ENCODE data around the gene DEFB124.
"Not testable (repeated sequence)": the region's sequence is repeated elsewhere in the genome, so short reads cannot be mapped to it uniquely, and the experiment has no call there.

The DEFB124 gene

DNA sequence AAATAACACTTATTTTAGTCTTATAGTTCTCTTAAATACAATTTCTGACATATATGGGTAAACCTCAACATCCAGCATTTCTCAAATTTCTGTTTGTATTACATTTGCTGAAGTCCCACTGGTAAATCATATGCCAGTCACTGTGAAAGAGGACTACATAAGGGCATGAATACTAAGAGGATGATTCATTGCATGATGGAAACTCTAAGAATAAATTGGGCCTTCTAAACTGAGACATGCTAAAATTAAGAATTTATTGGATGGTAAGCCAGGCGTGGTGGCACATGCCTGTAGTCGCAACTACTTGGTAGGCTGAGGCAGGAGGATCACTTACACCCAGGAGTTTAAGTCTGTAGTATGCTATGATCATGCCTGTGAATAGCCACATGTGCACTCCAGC, 22.4 kb downstream of the DEFB124 start:
- DNase-seq (ENCODE audit: low spot score), result no peak
- TF ChIP-seq, protein P1, sequence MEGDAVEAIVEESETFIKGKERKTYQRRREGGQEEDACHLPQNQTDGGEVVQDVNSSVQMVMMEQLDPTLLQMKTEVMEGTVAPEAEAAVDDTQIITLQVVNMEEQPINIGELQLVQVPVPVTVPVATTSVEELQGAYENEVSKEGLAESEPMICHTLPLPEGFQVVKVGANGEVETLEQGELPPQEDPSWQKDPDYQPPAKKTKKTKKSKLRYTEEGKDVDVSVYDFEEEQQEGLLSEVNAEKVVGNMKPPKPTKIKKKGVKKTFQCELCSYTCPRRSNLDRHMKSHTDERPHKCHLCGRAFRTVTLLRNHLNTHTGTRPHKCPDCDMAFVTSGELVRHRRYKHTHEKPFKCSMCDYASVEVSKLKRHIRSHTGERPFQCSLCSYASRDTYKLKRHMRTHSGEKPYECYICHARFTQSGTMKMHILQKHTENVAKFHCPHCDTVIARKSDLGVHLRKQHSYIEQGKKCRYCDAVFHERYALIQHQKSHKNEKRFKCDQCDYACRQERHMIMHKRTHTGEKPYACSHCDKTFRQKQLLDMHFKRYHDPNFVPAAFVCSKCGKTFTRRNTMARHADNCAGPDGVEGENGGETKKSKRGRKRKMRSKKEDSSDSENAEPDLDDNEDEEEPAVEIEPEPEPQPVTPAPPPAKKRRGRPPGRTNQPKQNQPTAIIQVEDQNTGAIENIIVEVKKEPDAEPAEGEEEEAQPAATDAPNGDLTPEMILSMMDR (IDR thresholded peaks at IDR 0.05; ENCODE audit: extremely low read depth, insufficient read depth, missing control alignments), result no peak
- in situ Hi-C loops (cut with MboI; ENCODE audit: low pct_unique_long_range_greater_than_20kb, low sequenced_read_pairs, unreplicated experiment), result loop anchor here (10.0 kb wide), 1 partner anchor 52 kb away; no protein-coding TSS in a partner anchor

DNA sequence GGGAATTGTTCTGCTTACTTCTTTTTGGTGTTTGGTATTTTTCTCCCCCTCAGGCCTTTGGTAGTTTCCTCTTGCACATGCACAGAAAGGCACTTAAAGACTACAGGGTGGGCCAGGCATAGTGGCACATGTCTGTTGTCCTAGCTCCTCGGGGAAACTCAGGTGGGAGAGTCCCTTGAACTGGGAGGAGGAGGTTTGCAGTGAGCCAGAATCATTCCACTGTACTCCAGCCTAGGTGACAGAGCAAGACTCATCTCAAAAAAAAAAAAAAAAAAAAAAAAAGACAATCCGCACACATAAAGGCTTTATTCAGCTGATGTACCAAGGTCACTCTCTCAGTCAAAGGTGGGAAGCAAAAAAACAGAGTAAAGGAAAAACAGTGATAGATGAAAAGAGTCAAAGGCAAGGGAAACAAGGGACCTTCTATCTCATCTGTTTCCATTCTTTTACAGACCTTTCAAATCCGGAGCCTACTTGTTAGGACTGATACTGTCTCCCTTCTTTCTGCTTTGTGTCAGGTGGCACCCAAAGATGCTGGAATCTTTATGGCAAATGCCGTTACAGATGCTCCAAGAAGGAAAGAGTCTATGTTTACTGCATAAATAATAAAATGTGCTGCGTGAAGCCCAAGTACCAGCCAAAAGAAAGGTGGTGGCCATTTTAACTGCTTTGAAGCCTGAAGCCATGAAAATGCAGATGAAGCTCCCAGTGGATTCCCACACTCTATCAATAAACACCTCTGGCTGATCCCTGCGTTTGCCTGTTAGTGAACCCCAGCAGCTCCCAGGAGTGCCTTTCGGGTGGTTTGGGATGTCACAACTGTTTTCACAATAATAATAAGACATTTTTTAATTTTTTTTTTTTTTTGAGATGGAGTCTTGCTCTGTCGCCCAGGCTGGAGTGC, 25.2 kb downstream of the DEFB124 start:
- TF ChIP-seq, protein P1 (IDR thresholded peaks at IDR 0.05; ENCODE audit: extremely low read depth, insufficient read depth, missing control alignments), result no peak
- DNase-seq (ENCODE audit: low spot score), result no peak
- in situ Hi-C loops (cut with MboI; ENCODE audit: low pct_unique_long_range_greater_than_20kb, low sequenced_read_pairs, unreplicated experiment), result loop anchor here (10.0 kb wide), 1 partner anchor 55 kb away; no protein-coding TSS in a partner anchor

DNA sequence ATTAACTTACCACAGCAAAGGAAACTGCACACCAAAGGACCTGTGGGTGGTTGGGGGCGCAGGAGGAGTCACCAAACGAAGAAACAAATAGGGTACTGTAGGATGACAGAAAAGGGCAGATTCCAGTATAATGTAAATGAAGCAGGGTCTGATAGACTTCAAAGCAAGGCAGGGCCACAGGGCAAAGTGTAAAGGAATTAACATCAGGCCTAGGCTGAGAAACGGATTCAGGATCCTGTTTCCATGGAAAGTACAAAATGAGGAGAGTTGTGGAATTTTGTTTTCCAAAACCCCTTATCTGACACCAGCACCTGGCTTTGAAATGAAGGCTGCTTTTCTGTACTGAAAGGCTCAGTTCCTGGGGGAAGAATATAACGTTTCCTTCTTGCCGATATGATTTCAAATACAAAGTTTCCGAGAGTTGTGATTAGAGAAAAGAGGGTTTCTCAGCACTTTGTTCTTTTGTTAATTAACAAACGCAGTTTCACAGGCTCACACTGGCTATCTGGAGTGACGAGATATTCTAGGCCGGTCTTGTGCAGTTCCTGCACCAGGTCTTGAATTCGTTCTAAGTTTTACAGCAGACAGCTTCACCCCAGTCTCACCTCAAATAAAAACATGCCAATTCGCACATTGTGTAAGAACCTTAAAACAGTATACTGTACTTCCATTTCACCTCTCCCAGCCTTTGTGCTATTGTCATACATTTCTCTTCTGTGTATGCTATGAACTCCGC, 28.7 kb downstream of the DEFB124 start:
- no peak for DNase-seq (ENCODE audit: low spot score)
- in situ Hi-C loops (cut with MboI; ENCODE audit: low pct_unique_long_range_greater_than_20kb, low sequenced_read_pairs, unreplicated experiment), result no loop called here
- TF ChIP-seq, protein P1 (IDR thresholded peaks at IDR 0.05; ENCODE audit: extremely low read depth, insufficient read depth, missing control alignments), result no peak

DNA sequence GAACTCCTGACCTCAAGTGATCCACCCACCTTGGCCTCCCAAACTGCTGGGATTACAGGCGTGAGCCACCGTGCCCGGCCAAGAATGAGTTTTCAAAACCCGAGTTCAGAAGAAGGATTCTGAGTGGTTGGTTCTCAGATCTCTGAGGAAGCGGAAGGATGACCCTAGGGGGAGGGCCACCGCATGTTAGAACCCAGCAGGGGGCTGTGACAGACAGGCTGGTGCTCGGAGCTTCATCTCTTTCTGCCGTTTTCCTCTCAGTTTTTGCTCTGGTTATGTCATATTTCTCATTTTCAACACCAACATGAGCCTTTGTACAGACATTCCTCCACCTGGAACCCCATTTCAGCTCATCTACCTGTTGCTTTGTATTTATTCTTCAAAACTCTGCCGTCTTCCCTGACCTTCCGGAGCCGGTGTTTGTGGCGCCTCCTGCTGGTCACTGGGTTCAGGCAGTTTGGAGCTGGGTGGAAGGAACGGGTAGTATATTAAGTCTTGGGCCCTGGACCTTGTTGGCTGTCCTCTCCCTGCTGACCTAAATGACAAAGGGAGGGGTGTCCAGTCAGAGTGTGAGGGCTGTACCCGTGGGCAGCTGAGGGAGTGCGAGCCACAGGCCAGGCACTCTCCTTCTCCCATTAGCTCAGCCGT, 34.8 kb downstream of the DEFB124 start, which contains the start of gene DEFB123:
TSS of gene DEFB123 (plus strand) at position 621 of the 648 bp plus-strand sequence. CDS start 67 bp downstream, outside the sequence.
- TF ChIP-seq, protein P1 (IDR thresholded peaks at IDR 0.05; ENCODE audit: extremely low read depth, insufficient read depth, missing control alignments), result peak; percentile 40
- DNase-seq (ENCODE audit: low spot score), result no peak
- in situ Hi-C loops (cut with MboI; ENCODE audit: low pct_unique_long_range_greater_than_20kb, low sequenced_read_pairs, unreplicated experiment), result no loop called here

DNA sequence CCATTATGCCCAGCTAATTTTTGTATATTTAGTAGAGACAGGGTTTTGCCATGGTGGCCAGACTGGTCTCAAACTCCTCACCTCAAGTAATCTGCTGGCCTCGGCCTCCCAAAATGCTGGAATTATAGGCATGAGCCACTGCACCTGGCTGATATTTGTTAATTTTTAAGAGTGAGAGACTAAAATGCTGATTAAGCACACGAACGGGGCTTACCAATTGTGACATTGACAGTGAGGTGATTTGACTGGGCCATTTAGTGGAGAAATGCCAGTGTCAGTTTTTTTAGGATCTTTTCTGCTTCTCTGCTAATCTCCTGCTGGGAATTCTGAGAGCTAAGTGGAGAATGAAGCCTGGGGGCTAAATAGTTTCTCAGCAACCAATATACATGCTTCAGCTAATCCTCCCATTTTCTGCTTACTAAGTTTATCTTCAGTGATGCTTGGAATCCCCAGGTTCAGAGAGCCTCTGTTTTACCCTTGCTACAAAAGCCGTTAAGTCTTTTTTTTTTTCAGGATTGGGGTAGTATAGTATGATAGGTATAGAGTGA, 44.3 kb downstream of the DEFB124 start:
- no peak for DNase-seq (ENCODE audit: low spot score)
- TF ChIP-seq, protein P1 (IDR thresholded peaks at IDR 0.05; ENCODE audit: extremely low read depth, insufficient read depth, missing control alignments), result no peak
- in situ Hi-C loops (cut with MboI; ENCODE audit: low pct_unique_long_range_greater_than_20kb, low sequenced_read_pairs, unreplicated experiment), result no loop called here

DNA sequence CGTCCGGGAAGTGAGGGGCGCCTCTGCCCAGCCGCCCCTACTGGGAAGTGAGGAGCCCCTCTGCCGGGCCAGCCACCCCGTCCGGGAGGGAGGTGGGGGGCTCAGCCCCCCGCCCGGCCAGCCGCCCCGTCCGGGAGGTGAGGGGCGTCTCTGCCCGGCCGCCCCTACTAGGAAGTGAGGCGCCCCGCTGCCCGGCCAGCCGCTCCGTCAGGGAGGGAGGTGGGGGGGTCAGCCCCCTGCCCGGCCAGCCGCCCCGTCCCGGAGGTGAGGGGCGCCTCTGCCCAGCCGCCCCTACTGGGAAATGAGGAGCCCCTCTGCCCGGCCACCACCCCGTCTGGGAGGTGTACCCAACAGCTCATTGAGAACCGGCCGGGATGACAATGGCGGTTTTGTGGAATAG, 47.4 kb downstream of the DEFB124 start:
- DNase-seq (ENCODE audit: low spot score); in situ Hi-C loops (cut with MboI; ENCODE audit: low pct_unique_long_range_greater_than_20kb, low sequenced_read_pairs, unreplicated experiment): not testable (repeated sequence)

DNA sequence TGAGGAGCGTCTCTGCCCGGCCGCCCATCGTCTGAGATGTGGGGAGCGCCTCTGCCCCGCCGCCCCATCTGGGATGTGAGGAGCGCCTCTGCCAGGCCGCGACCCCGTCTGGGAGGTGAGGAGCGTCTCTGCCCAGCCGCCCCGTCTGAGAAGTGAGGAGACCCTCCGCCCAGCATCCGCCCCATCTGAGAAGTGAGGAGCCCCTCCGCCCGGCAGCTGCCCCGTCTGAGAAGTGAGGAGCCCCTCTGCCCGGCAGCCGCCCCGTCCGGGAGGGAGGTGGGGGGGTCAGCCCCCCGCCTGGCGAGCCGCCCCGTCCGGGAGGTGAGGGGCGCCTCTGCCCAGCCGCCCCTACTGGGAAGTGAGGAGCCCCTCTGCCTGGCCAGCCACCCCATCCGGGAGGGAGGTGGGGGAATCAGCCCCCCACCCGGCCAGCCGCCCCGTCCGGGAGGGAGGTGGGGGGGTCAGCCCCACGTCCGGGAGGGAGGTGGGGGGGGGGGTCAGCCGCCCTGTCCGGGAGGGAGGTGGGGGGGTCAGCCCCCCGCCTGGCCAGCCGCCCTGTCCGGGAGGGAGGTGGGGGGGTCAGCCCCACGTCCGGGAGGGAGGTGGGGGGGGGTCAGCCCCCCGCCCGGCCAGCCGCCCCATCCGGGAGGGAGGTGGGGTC, 47.9 kb downstream of the DEFB124 start:
- in situ Hi-C loops (cut with MboI; ENCODE audit: low pct_unique_long_range_greater_than_20kb, low sequenced_read_pairs, unreplicated experiment), result not testable (repeated sequence)

More for the DNA sequence above, 47.9 kb downstream of the DEFB124 start:
- not testable (repeated sequence) for DNase-seq (ENCODE audit: low spot score)
